Neural cell (in vitro differentiated cells): ENCODE results near the gene EEF1A1. TPM values are rescaled to one million over a fixed set of nuclear protein-coding genes. Genes with fewer than 3 reads are reported as not detected.

Experiments
- H2AFZ ChIP-seq: fragments of 200-600, 300-800 bp; sonication (generic), shearing (Covaris generic); 2 replicates; pipeline ENCODE4 v1.6.0; 2014; ENCODE audit warnings: low read depth, mild to moderate bottlenecking, antibody characterized with exemption, low read length, moderate library complexity
- H3F3A ChIP-seq: fragments of 200-600 bp; shearing (Covaris generic); 2 replicates; pipeline ENCODE4 v1.6.1; 2016; ENCODE audit warnings: mild to moderate bottlenecking, moderate library complexity, mixed read lengths, antibody characterized with exemption, low read length; ENCODE audit not compliant: insufficient read depth, poor library complexity, severe bottlenecking
- H3K27ac ChIP-seq: fragments of 200-600, 300-800 bp; sonication (generic), shearing (Covaris generic); 2 replicates; pipeline ENCODE4 v1.5.1; 2014; ENCODE audit warnings: mild to moderate bottlenecking, low read length, moderate library complexity
- H3K27me3 ChIP-seq: fragments of 300-800, 200-600 bp; sonication (generic), shearing (Covaris generic); 2 replicates; pipeline ENCODE4 v1.6.0; 2014; ENCODE audit warnings: mild to moderate bottlenecking, low read depth, low read length, moderate library complexity; ENCODE audit not compliant: insufficient read depth
- H3K36me3 ChIP-seq: fragments of 300-800, 200-600 bp; sonication (generic), shearing (Covaris generic); 2 replicates; pipeline ENCODE4 v1.5.1; 2014; ENCODE audit warnings: mild to moderate bottlenecking, antibody characterized with exemption, low read length, moderate library complexity; ENCODE audit not compliant: insufficient read depth
- H3K4me2 ChIP-seq: fragments of 300-800, 200-600 bp; sonication (generic), shearing (Covaris generic); 2 replicates; pipeline ENCODE4 v1.6.0; 2014; ENCODE audit warnings: mild to moderate bottlenecking, low read length
- H3K4me3 ChIP-seq: fragments of 300-800, 200-600 bp; sonication (generic), shearing (Covaris generic); 2 replicates; pipeline ENCODE4 v1.5.1; 2014; ENCODE audit warnings: mild to moderate bottlenecking, low read length, moderate library complexity
- H3K79me2 ChIP-seq: fragments of 200-600 bp; shearing (Covaris generic); replicated peaks from 2 replicates; pipeline ENCODE4 v1.6.0; 2014; ENCODE audit warnings: mild to moderate bottlenecking, low read length, moderate library complexity; ENCODE audit not compliant: insufficient read depth
- H3K9ac ChIP-seq: fragments of 300-800, 200-600 bp; sonication (generic), shearing (Covaris generic); 2 replicates; pipeline ENCODE4 v1.6.1; 2016; ENCODE audit warnings: mild to moderate bottlenecking, low read length, mixed read lengths
- H3K9me2 ChIP-seq: fragments of 200-600 bp; shearing (Covaris generic); 2 replicates; pipeline ENCODE4 v1.6.1; 2016; ENCODE audit warnings: mild to moderate bottlenecking, low read length, mixed read lengths; ENCODE audit not compliant: insufficient read depth
- H3K9me3 ChIP-seq: fragments of 200-600, 300-800 bp; sonication (generic), shearing (Covaris generic); 2 replicates; pipeline ENCODE4 v1.6.1; 2016; ENCODE audit warnings: mild to moderate bottlenecking, mixed run types, low read length, moderate library complexity, mixed read lengths
- H4K20me1 ChIP-seq: fragments of 200-600 bp; shearing (Covaris generic); 2 replicates; pipeline ENCODE4 v1.6.1; 2016; ENCODE audit warnings: mild to moderate bottlenecking, mixed run types; ENCODE audit not compliant: insufficient read depth
- EP300 ChIP-seq: fragments of 450-650 bp; conservative IDR thresholded peaks from 2 replicates; pipeline ENCODE4 v1.6.1; 2014; ENCODE audit warnings: antibody characterized with exemption, mild to moderate bottlenecking, moderate library complexity; ENCODE audit not compliant: poor library complexity, severe bottlenecking
- EZH2 ChIP-seq: fragments of 200-600, 300-800 bp; shearing (Covaris generic), sonication (generic); IDR thresholded peaks from 2 replicates; pipeline ENCODE4 v1.6.1; 2014; ENCODE audit warnings: antibody characterized with exemption, low read length, borderline replicate concordance, mild to moderate bottlenecking; ENCODE audit not compliant: insufficient read depth, poor library complexity, severe bottlenecking
- MXI1 ChIP-seq: fragments of 450-650 bp; conservative IDR thresholded peaks from 2 replicates; pipeline ENCODE4 v1.6.1; 2014; ENCODE audit warnings: antibody characterized with exemption, mild to moderate bottlenecking; ENCODE audit not compliant: poor library complexity, severe bottlenecking
- POLR2AphosphoS5 ChIP-seq: IDR thresholded peaks from 2 replicates; pipeline ENCODE4 v1.6.1; 2012
- RAD21 ChIP-seq: fragments of 450-650 bp; conservative IDR thresholded peaks from 2 replicates; pipeline ENCODE4 v1.6.1; 2014; ENCODE audit warnings: antibody characterized with exemption, mild to moderate bottlenecking, moderate library complexity
- SMC3 ChIP-seq: fragments of 450-650 bp; conservative IDR thresholded peaks from 2 replicates; pipeline ENCODE4 v1.6.1; 2014; ENCODE audit warnings: antibody characterized with exemption, mild to moderate bottlenecking, moderate library complexity; ENCODE audit not compliant: poor library complexity
- TAF1 ChIP-seq: IDR thresholded peaks from 2 replicates; pipeline ENCODE4 v1.6.1; 2012; ENCODE audit warnings: low read depth
- polyA plus RNA-seq: library from polyadenylated mRNA; depleted of rRNA; stranded (reverse); fragments of >200 nt; gene quantifications from 2 replicates; pipeline ENCODE4 v1.2.3, GENCODE V29; 2014
- TF ChIP-seq, protein P1 (sequence below): IDR thresholded peaks from 2 replicates; pipeline ENCODE4 v1.6.1; 2012; ENCODE audit warnings: borderline replicate concordance
- TF ChIP-seq, protein P2 (sequence below): fragments of 450-650 bp; IDR thresholded peaks from 2 replicates; pipeline ENCODE4 v1.5.1; 2014; ENCODE audit warnings: antibody characterized with exemption, mild to moderate bottlenecking, moderate library complexity; ENCODE audit not compliant: poor library complexity, severe bottlenecking

Gene EEF1A1
- polyA plus RNA-seq, 1 donor from 2014 or later: 10,705 TPM

DNA sequence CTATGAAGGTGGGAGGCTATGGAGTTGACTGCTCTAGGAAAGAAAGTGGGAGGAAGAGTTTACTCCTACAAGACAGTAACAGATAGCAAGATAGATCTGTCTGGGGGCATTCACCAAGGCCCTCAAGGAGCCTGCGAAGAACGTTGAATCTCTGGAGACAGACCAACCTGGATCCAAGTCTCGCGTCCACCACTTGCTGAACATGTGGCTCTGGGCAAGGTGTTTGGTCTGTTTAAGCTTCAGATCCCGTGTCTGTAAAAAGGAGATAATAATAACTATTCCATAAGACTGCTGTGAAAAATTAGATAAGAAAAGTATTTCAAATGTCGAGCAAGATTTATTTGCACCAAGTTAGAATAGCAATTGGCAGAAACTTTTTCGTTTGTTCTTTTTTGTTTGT, 8.1 kb upstream of the EEF1A1 start (continued):
- TF ChIP-seq SMC3: no peak

DNA sequence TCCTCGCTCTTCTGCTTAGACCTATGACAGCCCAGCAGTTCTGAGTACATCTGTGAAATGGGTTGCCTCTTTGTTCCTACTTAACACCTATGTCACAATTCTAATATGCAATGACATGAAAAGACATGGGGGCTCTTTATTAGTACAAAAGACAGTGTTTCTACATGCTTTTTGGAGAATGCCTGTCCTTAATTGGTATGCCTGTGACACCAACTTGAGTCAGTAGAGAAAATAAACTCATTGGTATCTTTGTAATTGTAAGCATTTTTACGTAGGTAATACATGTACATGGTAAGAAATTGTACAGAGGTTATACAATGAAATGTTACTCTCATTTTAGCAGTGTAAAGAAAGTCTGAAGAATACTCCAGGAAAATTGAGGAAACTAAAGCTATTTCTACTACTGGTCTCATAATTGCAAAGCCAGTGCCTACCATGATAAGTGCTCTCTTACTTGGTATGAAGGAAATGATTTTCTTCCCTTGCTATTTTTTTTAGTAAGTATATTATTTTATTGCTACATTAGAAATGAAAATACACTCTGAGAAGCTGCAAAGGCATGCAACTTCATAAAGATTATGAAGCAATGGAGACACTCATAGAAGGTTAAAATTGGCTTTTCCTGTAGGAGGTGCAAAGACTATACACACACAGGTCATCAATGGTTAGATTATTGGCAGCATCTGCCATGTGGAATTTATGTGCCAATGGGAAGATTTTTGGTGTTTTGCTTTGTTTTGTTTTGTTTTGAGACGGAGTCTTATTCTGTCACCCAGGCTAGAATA, 4.9 kb upstream of the EEF1A1 start:
- Histone ChIP-seq H3K4me3 (no peak overlapping the region), H3K9me3 (no peaks in the 10 kb centered on the region), H4K20me1 (no peaks in the 10 kb centered on the region), H3K9ac (no peak overlapping the region), H3F3A (peaks cover 8% of the 10 kb centered on the region), H3K36me3 (no peaks in the 10 kb centered on the region), H2AFZ (no peak overlapping the region), H3K4me2 (no peak overlapping the region), H3K9me2 (no peaks in the 10 kb centered on the region), H3K27me3 (no peaks in the 10 kb centered on the region), H3K27ac (no peak overlapping the region), H3K79me2 (peaks cover under 1% of the 10 kb centered on the region)
- TF ChIP-seq MXI1 (no peak), SMC3 (no peak), EP300 (no peak), TAF1 (no peak), POLR2AphosphoS5 (no peak), EZH2 (no peak), RAD21 (no peak)
- TF ChIP-seq, protein P1, sequence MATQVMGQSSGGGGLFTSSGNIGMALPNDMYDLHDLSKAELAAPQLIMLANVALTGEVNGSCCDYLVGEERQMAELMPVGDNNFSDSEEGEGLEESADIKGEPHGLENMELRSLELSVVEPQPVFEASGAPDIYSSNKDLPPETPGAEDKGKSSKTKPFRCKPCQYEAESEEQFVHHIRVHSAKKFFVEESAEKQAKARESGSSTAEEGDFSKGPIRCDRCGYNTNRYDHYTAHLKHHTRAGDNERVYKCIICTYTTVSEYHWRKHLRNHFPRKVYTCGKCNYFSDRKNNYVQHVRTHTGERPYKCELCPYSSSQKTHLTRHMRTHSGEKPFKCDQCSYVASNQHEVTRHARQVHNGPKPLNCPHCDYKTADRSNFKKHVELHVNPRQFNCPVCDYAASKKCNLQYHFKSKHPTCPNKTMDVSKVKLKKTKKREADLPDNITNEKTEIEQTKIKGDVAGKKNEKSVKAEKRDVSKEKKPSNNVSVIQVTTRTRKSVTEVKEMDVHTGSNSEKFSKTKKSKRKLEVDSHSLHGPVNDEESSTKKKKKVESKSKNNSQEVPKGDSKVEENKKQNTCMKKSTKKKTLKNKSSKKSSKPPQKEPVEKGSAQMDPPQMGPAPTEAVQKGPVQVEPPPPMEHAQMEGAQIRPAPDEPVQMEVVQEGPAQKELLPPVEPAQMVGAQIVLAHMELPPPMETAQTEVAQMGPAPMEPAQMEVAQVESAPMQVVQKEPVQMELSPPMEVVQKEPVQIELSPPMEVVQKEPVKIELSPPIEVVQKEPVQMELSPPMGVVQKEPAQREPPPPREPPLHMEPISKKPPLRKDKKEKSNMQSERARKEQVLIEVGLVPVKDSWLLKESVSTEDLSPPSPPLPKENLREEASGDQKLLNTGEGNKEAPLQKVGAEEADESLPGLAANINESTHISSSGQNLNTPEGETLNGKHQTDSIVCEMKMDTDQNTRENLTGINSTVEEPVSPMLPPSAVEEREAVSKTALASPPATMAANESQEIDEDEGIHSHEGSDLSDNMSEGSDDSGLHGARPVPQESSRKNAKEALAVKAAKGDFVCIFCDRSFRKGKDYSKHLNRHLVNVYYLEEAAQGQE: no peak
- TF ChIP-seq, protein P2, sequence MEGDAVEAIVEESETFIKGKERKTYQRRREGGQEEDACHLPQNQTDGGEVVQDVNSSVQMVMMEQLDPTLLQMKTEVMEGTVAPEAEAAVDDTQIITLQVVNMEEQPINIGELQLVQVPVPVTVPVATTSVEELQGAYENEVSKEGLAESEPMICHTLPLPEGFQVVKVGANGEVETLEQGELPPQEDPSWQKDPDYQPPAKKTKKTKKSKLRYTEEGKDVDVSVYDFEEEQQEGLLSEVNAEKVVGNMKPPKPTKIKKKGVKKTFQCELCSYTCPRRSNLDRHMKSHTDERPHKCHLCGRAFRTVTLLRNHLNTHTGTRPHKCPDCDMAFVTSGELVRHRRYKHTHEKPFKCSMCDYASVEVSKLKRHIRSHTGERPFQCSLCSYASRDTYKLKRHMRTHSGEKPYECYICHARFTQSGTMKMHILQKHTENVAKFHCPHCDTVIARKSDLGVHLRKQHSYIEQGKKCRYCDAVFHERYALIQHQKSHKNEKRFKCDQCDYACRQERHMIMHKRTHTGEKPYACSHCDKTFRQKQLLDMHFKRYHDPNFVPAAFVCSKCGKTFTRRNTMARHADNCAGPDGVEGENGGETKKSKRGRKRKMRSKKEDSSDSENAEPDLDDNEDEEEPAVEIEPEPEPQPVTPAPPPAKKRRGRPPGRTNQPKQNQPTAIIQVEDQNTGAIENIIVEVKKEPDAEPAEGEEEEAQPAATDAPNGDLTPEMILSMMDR: no peak

DNA sequence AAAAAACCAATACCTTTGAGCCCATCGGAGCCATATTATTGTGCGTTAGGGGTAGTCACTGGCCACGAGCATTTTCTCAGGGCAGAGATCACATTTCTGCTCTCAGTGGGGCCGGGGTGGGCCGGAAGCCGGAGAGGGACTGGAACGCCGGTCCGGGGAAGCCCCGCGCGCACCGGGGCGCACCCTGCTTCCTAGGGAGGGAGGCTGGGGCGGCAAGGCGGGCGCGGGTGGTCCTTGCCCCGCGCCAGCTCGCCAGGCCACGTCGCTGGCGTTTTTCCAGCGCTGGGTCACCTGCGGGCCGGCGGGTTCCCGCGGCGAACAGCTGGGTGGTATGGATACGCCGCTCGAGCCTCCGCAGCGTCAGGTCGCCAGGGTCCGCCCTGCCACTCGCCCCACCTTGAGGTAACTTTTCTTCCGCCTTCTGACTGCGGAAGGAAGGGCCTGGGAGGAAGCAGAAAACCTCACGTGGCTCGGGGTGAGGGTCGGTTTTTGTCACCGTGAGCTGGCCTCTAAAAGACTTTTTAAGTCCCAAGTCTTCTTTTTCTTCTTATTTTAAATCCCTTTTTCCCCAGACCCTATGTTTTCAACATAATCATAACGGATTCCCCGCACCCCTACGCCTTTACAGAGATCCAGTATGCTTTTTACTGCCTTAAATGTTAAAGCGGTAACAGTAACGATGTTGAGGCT, 2.7 kb upstream of the EEF1A1 start:
- Histone ChIP-seq H3K27me3 (no peaks in the 10 kb centered on the region), H3K79me2 (peaks cover 18% of the 10 kb centered on the region), H3F3A (peaks cover 8% of the 10 kb centered on the region), H2AFZ (no peak overlapping the region), H3K36me3 (no peaks in the 10 kb centered on the region), H4K20me1 (no peaks in the 10 kb centered on the region), H3K27ac (no peak overlapping the region), H3K9me2 (no peaks in the 10 kb centered on the region), H3K9ac (no peak overlapping the region), H3K9me3 (no peaks in the 10 kb centered on the region), H3K4me3 (no peak overlapping the region), H3K4me2 (no peak overlapping the region)
- TF ChIP-seq MXI1 (no peak), SMC3 (no peak), RAD21 (no peak), EZH2 (no peak), TAF1 (no peak), POLR2AphosphoS5 (no peak), EP300 (no peak)
- TF ChIP-seq, protein P2: no peak
- TF ChIP-seq, protein P1: no peak
